ENCODE data around the gene DTL.
A peak's percentile ranks its signal among the peaks of the same experiment; 100 is the strongest.
"Not testable (repeated sequence)": the region's sequence is repeated elsewhere in the genome, so short reads cannot be mapped to it uniquely, and the experiment has no call there.

DTL gene
- total RNA-seq = 1.3 to 25.9 (median 7.5) reads per million in 9 experiments

- ATAC-seq (replicated peaks) (peak; percentile 87), DNase-seq (peak; percentile 96 to 97 (median 96))
- H3K4me3 Mint-ChIP-seq = peak within 1 kb of the TSS; percentile 91
- peaks cover 15% of the 10 kb centered on the region for H3K36me3 Mint-ChIP-seq (ENCODE audit: insufficient read depth)
- peak within 1 kb of the TSS; percentile 90 to 95 for H3K27ac Mint-ChIP-seq
- no peaks in the 10 kb centered on the region for H3K27me3 Mint-ChIP-seq
- no peaks in the 10 kb centered on the region for H3K9me3 Mint-ChIP-seq
- peaks cover 28 to 41% of the 10 kb centered on the region in 2 donors for H3K4me1 Mint-ChIP-seq (ENCODE audit: low read depth in 2 of 2)
Observed at GRCh38 chr1:212035123-212035834, at the start of gene DTL, which contains the start of gene INTS7. DTL (plus strand) TSS chr1:212035748; CDS start chr1:212035891, 143 bp downstream. INTS7 (minus strand) TSS chr1:212035557; CDS start chr1:212035437, 120 bp downstream.

GRCh38 chr1:211986628-211987254 is 48.8 kb upstream of the DTL start:
- Mint-ChIP-seq H3K9me3 (no peaks in the 10 kb centered on the region), H3K27ac (no peak overlapping the region), H3K36me3 (ENCODE audit: insufficient read depth) (peaks cover 24% of the 10 kb centered on the region), H3K27me3 (no peaks in the 10 kb centered on the region), H3K4me3 (no peak overlapping the region), H3K4me1 (ENCODE audit: low read depth in 2 of 2) (peaks cover 0 to 3% of the 10 kb centered on the region in 2 donors)
- ATAC-seq (replicated peaks) (no peak), DNase-seq (no peak)

GRCh38 chr1:211991695-211992094 is 43.9 kb upstream of the DTL start:
- peaks cover 17% of the 10 kb centered on the region for H3K36me3 Mint-ChIP-seq (ENCODE audit: insufficient read depth)
- H3K4me3 Mint-ChIP-seq = no peak overlapping the region
- H3K4me1 Mint-ChIP-seq (ENCODE audit: low read depth in 2 of 2) = peaks cover 0 to 3% of the 10 kb centered on the region in 2 donors
- no peak overlapping the region for H3K27ac Mint-ChIP-seq
- DNase-seq (no peak), ATAC-seq (replicated peaks) (no peak)
- H3K9me3 Mint-ChIP-seq = no peaks in the 10 kb centered on the region
- no peaks in the 10 kb centered on the region for H3K27me3 Mint-ChIP-seq

GRCh38 chr1:211997426-211997825 is 38.1 kb upstream of the DTL start:
- not testable (repeated sequence) for H3K27me3 Mint-ChIP-seq; H3K9me3 Mint-ChIP-seq; H3K4me1 Mint-ChIP-seq (ENCODE audit: low read depth in 2 of 2); H3K36me3 Mint-ChIP-seq (ENCODE audit: insufficient read depth); DNase-seq; ATAC-seq (replicated peaks); H3K27ac Mint-ChIP-seq; H3K4me3 Mint-ChIP-seq

GRCh38 chr1:212002536-212002935 is 33.0 kb upstream of the DTL start:
- no peak for ATAC-seq (replicated peaks)
- Mint-ChIP-seq H3K27ac (no peak overlapping the region), H3K4me3 (no peak overlapping the region), H3K27me3 (no peaks in the 10 kb centered on the region), H3K36me3 (ENCODE audit: insufficient read depth) (peaks cover 14% of the 10 kb centered on the region), H3K9me3 (no peaks in the 10 kb centered on the region), H3K4me1 (ENCODE audit: low read depth in 2 of 2) (peaks cover 0 to 6% of the 10 kb centered on the region in 2 donors)
- DNase-seq = no peak

- DNase-seq (no peak), ATAC-seq (replicated peaks) (no peak)
- H3K9me3 Mint-ChIP-seq = no peaks in the 10 kb centered on the region
- H3K27me3 Mint-ChIP-seq = no peaks in the 10 kb centered on the region
- H3K4me3 Mint-ChIP-seq = no peak overlapping the region
- H3K4me1 Mint-ChIP-seq (ENCODE audit: low read depth in 2 of 2) = peaks cover 0 to 6% of the 10 kb centered on the region in 2 donors
- H3K27ac Mint-ChIP-seq = no peak overlapping the region
- peaks cover 9% of the 10 kb centered on the region for H3K36me3 Mint-ChIP-seq (ENCODE audit: insufficient read depth)
Observed at GRCh38 chr1:212004895-212005608, 30.5 kb upstream of the DTL start.

GRCh38 chr1:212007178-212007577 is 28.4 kb upstream of the DTL start:
- Mint-ChIP-seq H3K4me3 (no peak overlapping the region), H3K4me1 (ENCODE audit: low read depth in 2 of 2) (peaks cover 0 to 6% of the 10 kb centered on the region in 2 donors), H3K36me3 (ENCODE audit: insufficient read depth) (peaks cover 9% of the 10 kb centered on the region), H3K27ac (peak overlapping the region in 1 of 2 donors; percentile 25), H3K9me3 (no peaks in the 10 kb centered on the region), H3K27me3 (no peaks in the 10 kb centered on the region)
- ATAC-seq (replicated peaks) (no peak), DNase-seq (no peak)

- Mint-ChIP-seq H3K36me3 (ENCODE audit: insufficient read depth) (peaks cover 7% of the 10 kb centered on the region), H3K9me3 (no peaks in the 10 kb centered on the region), H3K27ac (no peak overlapping the region), H3K4me3 (no peak overlapping the region), H3K27me3 (no peaks in the 10 kb centered on the region), H3K4me1 (ENCODE audit: low read depth in 2 of 2) (peaks cover 0 to 5% of the 10 kb centered on the region in 2 donors)
- DNase-seq (no peak), ATAC-seq (replicated peaks) (no peak)
Observed at GRCh38 chr1:212007886-212008285, 27.7 kb upstream of the DTL start.

GRCh38 chr1:212009561-212009960 is 26.0 kb upstream of the DTL start:
- no peak overlapping the region for H3K27ac Mint-ChIP-seq

GRCh38 chr1:212010004-212010403 is 25.5 kb upstream of the DTL start:
- Mint-ChIP-seq H3K4me1 (ENCODE audit: low read depth in 2 of 2) (no peaks in the 10 kb centered on the region), H3K4me3 (no peak overlapping the region), H3K36me3 (ENCODE audit: insufficient read depth) (peaks cover 4% of the 10 kb centered on the region), H3K27me3 (no peaks in the 10 kb centered on the region), H3K9me3 (no peaks in the 10 kb centered on the region), H3K27ac (no peak overlapping the region)
- ATAC-seq (replicated peaks) = no peak
- no peak for DNase-seq

More at GRCh38 chr1:212009561-212009960, 26.0 kb upstream of the DTL start:
- ATAC-seq (replicated peaks) (no peak), DNase-seq (no peak)
- Mint-ChIP-seq H3K4me3 (no peak overlapping the region), H3K27me3 (no peaks in the 10 kb centered on the region), H3K9me3 (no peaks in the 10 kb centered on the region), H3K4me1 (ENCODE audit: low read depth in 2 of 2) (no peaks in the 10 kb centered on the region), H3K36me3 (ENCODE audit: insufficient read depth) (peaks cover 4% of the 10 kb centered on the region)

GRCh38 chr1:212012034-212012740 is 23.4 kb upstream of the DTL start:
- Mint-ChIP-seq H3K4me3 (no peak overlapping the region), H3K9me3 (no peaks in the 10 kb centered on the region), H3K36me3 (ENCODE audit: insufficient read depth) (peaks cover 4% of the 10 kb centered on the region), H3K4me1 (ENCODE audit: low read depth in 2 of 2) (no peaks in the 10 kb centered on the region), H3K27me3 (no peaks in the 10 kb centered on the region), H3K27ac (no peak overlapping the region)
- ATAC-seq (replicated peaks) (peak; percentile 99), DNase-seq (peak; percentile 48 to 60 (median 57))

GRCh38 chr1:212013672-212014071 is 21.9 kb upstream of the DTL start:
- no peaks in the 10 kb centered on the region for H3K4me1 Mint-ChIP-seq (ENCODE audit: low read depth in 2 of 2)
- H3K36me3 Mint-ChIP-seq (ENCODE audit: insufficient read depth) = peaks cover 4% of the 10 kb centered on the region
- H3K27ac Mint-ChIP-seq = no peak overlapping the region
- H3K27me3 Mint-ChIP-seq = no peaks in the 10 kb centered on the region
- H3K9me3 Mint-ChIP-seq = no peaks in the 10 kb centered on the region
- DNase-seq (no peak), ATAC-seq (replicated peaks) (no peak)
- H3K4me3 Mint-ChIP-seq = no peak overlapping the region

GRCh38 chr1:212020975-212021374 is 14.6 kb upstream of the DTL start:
- H3K27ac Mint-ChIP-seq = no peak overlapping the region
- no peak for ATAC-seq (replicated peaks)
- peaks cover 7% of the 10 kb centered on the region for H3K36me3 Mint-ChIP-seq (ENCODE audit: insufficient read depth)

More at GRCh38 chr1:212020975-212021374, 14.6 kb upstream of the DTL start:
- Mint-ChIP-seq H3K27me3 (no peaks in the 10 kb centered on the region), H3K4me3 (no peak overlapping the region), H3K9me3 (no peaks in the 10 kb centered on the region), H3K4me1 (ENCODE audit: low read depth in 2 of 2) (no peaks in the 10 kb centered on the region)
- DNase-seq = no peak

Measured in effector memory CD8-positive, alpha-beta T cell (primary cell).